Measurements from ENCODE around the gene TCF7L2.

GRCh38 chr10:113161066-113161465, 211.0 kb downstream of the TCF7L2 start:
- TF ChIP-seq CTCF (conservative IDR thresholded peaks at IDR 0.05 in 1 of 2, IDR thresholded peaks at IDR 0.05 in 1 of 2; ENCODE audit: extremely low read depth in 1 of 2, insufficient read depth in 1 of 2, low read depth in 1 of 2, low read length in 2 of 2) = no peak
- no peak for TF ChIP-seq EZH2 (IDR thresholded peaks at IDR 0.05; ENCODE audit: borderline replicate concordance, low read length)

Measured in mammary epithelial cell (primary cell).